Measurements from ENCODE around the gene EGFR. TPM values are rescaled to one million over a fixed set of nuclear protein-coding genes. Genes with fewer than 3 reads are reported as not detected.

EGFR gene
- total and polyA plus RNA-seq, 2 donors (not counting 3 experiments of a cell fraction or from before 2014, with no cell fraction given), result 1.5 to 4.1 TPM

DNA sequence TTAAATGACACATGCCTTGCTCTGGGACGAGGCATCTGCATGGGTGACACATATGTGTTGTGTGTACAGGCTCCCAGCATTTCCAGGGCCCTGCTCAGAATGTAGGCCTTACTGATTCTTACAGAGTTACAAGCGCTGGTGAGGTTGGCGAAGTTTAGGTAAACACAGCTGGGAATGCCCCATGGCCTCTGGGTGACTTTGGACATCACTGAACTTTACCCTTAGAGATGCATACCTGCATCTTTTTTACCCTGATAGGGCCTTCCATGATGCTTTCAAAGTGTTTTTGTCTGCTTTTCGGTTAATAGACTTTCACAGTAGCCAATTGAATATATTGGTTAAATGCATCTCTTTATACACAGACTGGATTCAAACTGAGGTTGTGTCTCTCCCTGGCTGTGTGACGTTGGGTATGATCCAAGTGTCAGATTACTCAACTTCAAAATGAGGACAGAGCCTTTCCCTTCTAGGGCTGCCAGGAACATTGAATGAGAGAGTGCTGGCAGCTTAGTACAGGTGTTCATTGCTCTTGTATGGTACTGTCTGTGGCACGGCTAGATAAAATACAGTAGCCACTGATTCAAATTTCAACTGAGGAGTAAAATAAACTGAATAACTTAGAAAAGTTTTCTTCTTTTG, 29.5 kb downstream of the EGFR start:
- DNase-seq (ENCODE audit: low read depth, low spot score), result no peak
- no TSS peak for BruUV-seq (replicated peaks)
- H3K4me3 ChIP-seq (replicated peaks in 1 of 3; ENCODE audit: insufficient read depth in 1 of 3, low read depth in 1 of 3, low read length in 3 of 3), result no peak overlapping the region
- H3K4me2 ChIP-seq (ENCODE audit: insufficient read depth, low read length), result no peak overlapping the region
- no peak overlapping the region for H2AFZ ChIP-seq (ENCODE audit: low read depth, low read length)
- no peaks in the 10 kb centered on the region for H3K9me1 ChIP-seq (replicated peaks; ENCODE audit: control insufficient read depth, extremely low read depth, insufficient read depth, low read length)
- no peak overlapping the region for H3K9ac ChIP-seq (replicated peaks; ENCODE audit: extremely low read depth, insufficient read depth, low read length)
- ChIA-PET POLR2A (no interaction called here), CTCF (interaction anchor here (1.0 kb wide), 1 partner anchor 204 kb away, joined by 3 read pairs; no protein-coding TSS in a partner anchor)
- H3K79me2 ChIP-seq (ENCODE audit: control insufficient read depth, insufficient read depth, low read length), result no peaks in the 10 kb centered on the region
- no peak for FAIRE-seq
- H3K27me3 ChIP-seq (ENCODE audit: control insufficient read depth in 2 of 2, insufficient read depth in 2 of 2, low read length in 2 of 2), result no peaks in the 10 kb centered on the region
- H3K27ac ChIP-seq (ENCODE audit: insufficient read depth, low read depth, low read length), result no peak overlapping the region
- TF ChIP-seq POLR2AphosphoS5 (IDR thresholded peaks at IDR 0.05; ENCODE audit: insufficient read depth, low read depth, low read length) (no peak), POLR2A (IDR thresholded peaks at IDR 0.05; ENCODE audit: low read depth, low read length) (no peak), MYC (IDR thresholded peaks at IDR 0.05; ENCODE audit: low read depth, low read length) (no peak)
- peaks cover 9% of the 10 kb centered on the region for H3K4me1 ChIP-seq (ENCODE audit: control insufficient read depth, extremely low read depth, insufficient read depth, low read length)
- dilution Hi-C loops (cut with MboI; ENCODE audit: extremely low pct_ligation_motif_present, low sequenced_read_pairs) (no loop called here), intact Hi-C loops (cut with micrococcal nuclease) (no loop called here)
- H3K9me3 ChIP-seq (replicated peaks; ENCODE audit: control insufficient read depth, insufficient read depth, low read length), result no peaks in the 10 kb centered on the region
- H4K20me1 ChIP-seq (replicated peaks; ENCODE audit: control insufficient read depth, extremely low read depth, insufficient read depth, low read length), result no peaks in the 10 kb centered on the region
- no peaks in the 10 kb centered on the region for H3K36me3 ChIP-seq (ENCODE audit: control insufficient read depth in 2 of 2, extremely low read depth in 1 of 2, insufficient read depth in 2 of 2, low read length in 2 of 2)

DNA sequence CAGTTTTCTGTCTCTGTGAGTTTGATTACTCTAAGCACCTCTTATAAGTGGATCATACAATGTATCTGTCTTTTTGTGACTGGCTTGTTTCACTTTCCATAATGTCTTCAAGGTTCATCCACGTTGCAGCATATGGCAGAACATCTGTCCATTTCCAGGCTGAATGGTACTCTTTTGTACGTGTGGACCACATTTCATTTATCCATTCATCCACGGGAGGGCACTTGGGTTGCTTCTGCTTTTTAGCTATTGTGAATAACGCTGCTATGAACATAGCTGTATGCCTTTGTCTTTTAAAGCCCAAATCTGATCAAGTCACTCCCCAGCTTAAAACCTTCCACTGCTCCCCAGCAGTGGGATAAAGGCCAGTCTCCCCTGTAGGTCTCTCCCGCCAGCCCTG, 31.5 kb downstream of the EGFR start:
- Histone ChIP-seq H3K4me2 (ENCODE audit: insufficient read depth, low read length) (no peak overlapping the region), H4K20me1 (replicated peaks; ENCODE audit: control insufficient read depth, extremely low read depth, insufficient read depth, low read length) (no peaks in the 10 kb centered on the region), H3K9me1 (replicated peaks; ENCODE audit: control insufficient read depth, extremely low read depth, insufficient read depth, low read length) (no peaks in the 10 kb centered on the region), H3K9ac (replicated peaks; ENCODE audit: extremely low read depth, insufficient read depth, low read length) (no peak overlapping the region), H3K27ac (ENCODE audit: insufficient read depth, low read depth, low read length) (no peak overlapping the region), H3K9me3 (replicated peaks; ENCODE audit: control insufficient read depth, insufficient read depth, low read length) (no peaks in the 10 kb centered on the region), H3K27me3 (ENCODE audit: control insufficient read depth in 2 of 2, insufficient read depth in 2 of 2, low read length in 2 of 2) (no peaks in the 10 kb centered on the region), H3K4me3 (replicated peaks in 1 of 3; ENCODE audit: insufficient read depth in 1 of 3, low read depth in 1 of 3, low read length in 3 of 3) (no peak overlapping the region), H3K4me1 (ENCODE audit: control insufficient read depth, extremely low read depth, insufficient read depth, low read length) (peaks cover 9% of the 10 kb centered on the region), H3K79me2 (ENCODE audit: control insufficient read depth, insufficient read depth, low read length) (no peaks in the 10 kb centered on the region), H2AFZ (ENCODE audit: low read depth, low read length) (no peak overlapping the region), H3K36me3 (ENCODE audit: control insufficient read depth in 2 of 2, extremely low read depth in 1 of 2, insufficient read depth in 2 of 2, low read length in 2 of 2) (no peaks in the 10 kb centered on the region)
- intact Hi-C loops (cut with micrococcal nuclease) (no loop called here), dilution Hi-C loops (cut with MboI; ENCODE audit: extremely low pct_ligation_motif_present, low sequenced_read_pairs) (no loop called here)
- no peak for TF ChIP-seq MYC (IDR thresholded peaks at IDR 0.05; ENCODE audit: low read depth, low read length)
- TF ChIP-seq, protein P1, sequence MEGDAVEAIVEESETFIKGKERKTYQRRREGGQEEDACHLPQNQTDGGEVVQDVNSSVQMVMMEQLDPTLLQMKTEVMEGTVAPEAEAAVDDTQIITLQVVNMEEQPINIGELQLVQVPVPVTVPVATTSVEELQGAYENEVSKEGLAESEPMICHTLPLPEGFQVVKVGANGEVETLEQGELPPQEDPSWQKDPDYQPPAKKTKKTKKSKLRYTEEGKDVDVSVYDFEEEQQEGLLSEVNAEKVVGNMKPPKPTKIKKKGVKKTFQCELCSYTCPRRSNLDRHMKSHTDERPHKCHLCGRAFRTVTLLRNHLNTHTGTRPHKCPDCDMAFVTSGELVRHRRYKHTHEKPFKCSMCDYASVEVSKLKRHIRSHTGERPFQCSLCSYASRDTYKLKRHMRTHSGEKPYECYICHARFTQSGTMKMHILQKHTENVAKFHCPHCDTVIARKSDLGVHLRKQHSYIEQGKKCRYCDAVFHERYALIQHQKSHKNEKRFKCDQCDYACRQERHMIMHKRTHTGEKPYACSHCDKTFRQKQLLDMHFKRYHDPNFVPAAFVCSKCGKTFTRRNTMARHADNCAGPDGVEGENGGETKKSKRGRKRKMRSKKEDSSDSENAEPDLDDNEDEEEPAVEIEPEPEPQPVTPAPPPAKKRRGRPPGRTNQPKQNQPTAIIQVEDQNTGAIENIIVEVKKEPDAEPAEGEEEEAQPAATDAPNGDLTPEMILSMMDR (IDR thresholded peaks at IDR 0.05; ENCODE audit: extremely low read depth in 1 of 2, insufficient read depth in 1 of 2, low read depth in 1 of 2, low read length in 2 of 2), result no peak
- TF ChIP-seq, protein P2, sequence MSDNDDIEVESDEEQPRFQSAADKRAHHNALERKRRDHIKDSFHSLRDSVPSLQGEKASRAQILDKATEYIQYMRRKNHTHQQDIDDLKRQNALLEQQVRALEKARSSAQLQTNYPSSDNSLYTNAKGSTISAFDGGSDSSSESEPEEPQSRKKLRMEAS (IDR thresholded peaks at IDR 0.05; ENCODE audit: insufficient read depth, insufficient read length), result no peak
- TF ChIP-seq EZH2 (IDR thresholded peaks at IDR 0.05; ENCODE audit: borderline replicate concordance, low read depth, low read length, severe bottlenecking), result no peak
- TF ChIP-seq FOS (IDR thresholded peaks at IDR 0.05; ENCODE audit: borderline replicate concordance, insufficient read depth, low read length), result no peak
- no peak for TF ChIP-seq GATA2 (IDR thresholded peaks at IDR 0.05; ENCODE audit: insufficient read depth, insufficient read length, low read depth, low read length)
- no peak for TF ChIP-seq POLR2AphosphoS5 (IDR thresholded peaks at IDR 0.05; ENCODE audit: insufficient read depth, low read depth, low read length)
- no peak for TF ChIP-seq JUN (IDR thresholded peaks at IDR 0.05; ENCODE audit: borderline replicate concordance, insufficient read depth, insufficient read length, low read depth)
- no peak for TF ChIP-seq POLR2A (IDR thresholded peaks at IDR 0.05; ENCODE audit: low read depth, low read length)
- DNase-seq (ENCODE audit: low read depth, low spot score) (no peak), FAIRE-seq (no peak)
- POLR2A ChIA-PET, result interaction anchor here (1.3 kb wide), 1 partner anchor 15 kb away, joined by 3 read pairs; no protein-coding TSS in a partner anchor
- CTCF ChIA-PET, result interaction anchor here (1.1 kb wide), 1 partner anchor 205 kb away, joined by 4 read pairs; no protein-coding TSS in a partner anchor
- BruUV-seq (replicated peaks), result no TSS peak

Measured in endothelial cell of umbilical vein (primary cell).